A673 (cell line): ENCODE data around the gene GPC6. TPM values are rescaled to one million over a fixed set of nuclear protein-coding genes. Genes with fewer than 3 reads are reported as not detected.

Experiments used
- BruUV-seq: library from RNA; stranded (reverse); fragments of 400-500 nt; replicated peaks from 2 replicates; lab custom pipeline; 2021; lab: Mats Ljungman, UMichigan
- CTCF ChIA-PET: fragments of 300-600 bp; sonication (Branson Sonifier 250); formaldehyde crosslinking; loops from one replicate; lab custom pipeline; 2022; ENCODE audit warnings: antibody characterized with exemption; lab: Charles Lee
- POLR2A ChIA-PET: fragments of 300-600 bp; sonication (Branson Sonifier 250); formaldehyde crosslinking; loops from one replicate; lab custom pipeline; 2022; ENCODE audit warnings: antibody characterized with exemption; ENCODE audit not compliant: low non-redundant PET; lab: Charles Lee
- DNase-seq: peaks from one replicate; pipeline ENCODE4 v3.0.0-alpha.2; 2015; ENCODE audit warnings: low spot score
- H3K27ac ChIP-seq: fragments of 200-600 bp; sonication (generic); 2 replicates; pipeline ENCODE4 v1.5.1; 2016; ENCODE audit warnings: mixed run types, low read depth, mild to moderate bottlenecking, mixed read lengths, antibody characterized with exemption, low read length; ENCODE audit not compliant: poor library complexity, severe bottlenecking
- H3K27me3 ChIP-seq: fragments of 200-600 bp; sonication (generic); replicated peaks from 2 replicates; pipeline ENCODE4 v1.6.1; 2017; ENCODE audit warnings: mixed run types, low read depth, mild to moderate bottlenecking, mixed read lengths, antibody characterized with exemption, low read length; ENCODE audit not compliant: insufficient read depth, poor library complexity
- H3K36me3 ChIP-seq: fragments of 200-600 bp; sonication (generic); 2 replicates; pipeline ENCODE4 v1.6.1; 2016; ENCODE audit warnings: mixed run types, mild to moderate bottlenecking, mixed read lengths, antibody characterized with exemption, low read length; ENCODE audit not compliant: insufficient read depth, poor library complexity, severe bottlenecking
- H3K4me1 ChIP-seq: fragments of 200-600 bp; sonication (generic); 2 replicates; pipeline ENCODE4 v1.6.1; 2017; ENCODE audit warnings: mixed run types, mild to moderate bottlenecking, mixed read lengths, antibody characterized with exemption, low read length; ENCODE audit not compliant: insufficient read depth, poor library complexity, severe bottlenecking
- H3K4me3 ChIP-seq: fragments of 200-600 bp; sonication (generic); 2 replicates; pipeline ENCODE4 v1.5.1; 2016; ENCODE audit warnings: low read depth, mixed run types, mild to moderate bottlenecking, mixed read lengths, low read length; ENCODE audit not compliant: poor library complexity, severe bottlenecking
- H3K9me3 ChIP-seq: fragments of 200-600 bp; sonication (generic); 2 replicates; pipeline ENCODE4 v1.6.1; 2016; ENCODE audit warnings: mixed run types, low read depth, mild to moderate bottlenecking, mixed read lengths, antibody characterized with exemption, low read length; ENCODE audit not compliant: poor library complexity, severe bottlenecking
- CTCF ChIP-seq: fragments of 300-800, 200-600 bp; sonication (generic); conservative IDR thresholded peaks from 2 replicates; pipeline ENCODE4 v1.5.1; 2017; ENCODE audit warnings: low read depth, mild to moderate bottlenecking, antibody characterized with exemption, low read length, moderate library complexity, mixed read lengths
- EZH2 ChIP-seq: fragments of 200-600 bp; sonication (generic); IDR thresholded peaks from 2 replicates; pipeline ENCODE4 v1.6.1; 2017; ENCODE audit warnings: borderline replicate concordance, low read depth, mild to moderate bottlenecking, mixed read lengths, antibody characterized with exemption, low read length; ENCODE audit not compliant: poor library complexity, severe bottlenecking
- intact Hi-C: fragments of 100-400 bp; cut with micrococcal nuclease; formaldehyde crosslinking; loops from one replicate; pipeline ENCODE4 v1.10.0; 2022; ENCODE audit not compliant: unreplicated experiment
- total RNA-seq: library from RNA; stranded (reverse); gene quantifications from 2 replicates; pipeline ENCODE4 v1.2.3, GENCODE V29; 2021

The GPC6 gene
- total RNA-seq, 1 experiment from 2014 or later, result 23.3 TPM

- peaks cover 21% of the 10 kb centered on the region for H3K4me1 ChIP-seq
- no peaks in the 10 kb centered on the region for H3K9me3 ChIP-seq
- no peaks in the 10 kb centered on the region for H3K27me3 ChIP-seq
- H3K36me3 ChIP-seq, result no peaks in the 10 kb centered on the region
- DNase-seq, result no peak
- no TSS peak for BruUV-seq
- POLR2A ChIA-PET, result no interaction called here
- TF ChIP-seq CTCF (no peak), EZH2 (no peak)
- CTCF ChIA-PET, result no interaction called here
- no peak overlapping the region for H3K4me3 ChIP-seq
- intact Hi-C loops, result no loop called here
- H3K27ac ChIP-seq, result no peak overlapping the region
Measured at GRCh38 chr13:93926425-93926824, 699.8 kb downstream of the GPC6 start.

DNA sequence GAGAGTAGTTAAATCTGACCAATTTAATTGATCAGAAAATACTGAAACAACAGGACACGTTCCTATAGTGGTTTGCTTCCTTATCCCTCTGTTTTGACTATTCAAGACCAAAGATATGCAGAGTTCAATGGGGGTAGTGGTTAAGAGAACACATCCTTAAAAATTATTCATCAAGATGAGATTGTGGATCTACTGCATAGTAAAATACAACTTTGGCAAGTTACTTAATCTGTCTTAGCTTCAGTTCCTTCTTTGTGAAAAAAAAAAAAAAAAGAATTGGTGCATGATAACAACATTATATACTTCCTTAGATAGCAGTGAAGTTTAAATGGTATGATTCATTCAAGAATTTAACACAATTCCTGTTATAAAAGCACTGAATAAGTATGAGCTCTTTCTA is 700.8 kb downstream of the GPC6 start:
- POLR2A ChIA-PET, result no interaction called here

DNA sequence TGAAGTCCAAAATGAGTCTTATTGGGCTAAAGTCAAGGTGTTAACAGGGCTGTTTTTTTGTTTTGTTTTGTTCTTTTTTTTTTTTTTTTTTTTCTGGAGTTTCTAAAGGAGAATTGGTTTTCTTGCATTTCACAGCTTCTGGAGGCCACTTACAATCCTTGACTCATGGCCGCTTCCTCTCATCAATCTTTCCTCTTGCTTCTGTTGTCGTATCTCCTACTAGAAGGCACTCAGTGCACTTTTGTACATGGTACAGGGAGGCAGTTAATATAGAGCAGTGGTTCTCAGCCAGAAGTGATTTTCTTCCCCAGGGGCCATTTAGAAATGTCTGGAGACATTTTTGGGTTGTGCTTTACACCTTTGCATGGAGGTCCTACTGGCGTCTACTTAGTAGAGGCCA is 706.3 kb downstream of the GPC6 start:
- TF ChIP-seq CTCF, result no peak
- no peak for TF ChIP-seq EZH2
- intact Hi-C loops, result no loop called here
- Histone ChIP-seq H3K4me3 (no peak overlapping the region), H3K36me3 (no peaks in the 10 kb centered on the region), H3K27me3 (no peaks in the 10 kb centered on the region), H3K4me1 (no peaks in the 10 kb centered on the region), H3K27ac (no peak overlapping the region), H3K9me3 (no peaks in the 10 kb centered on the region)
- CTCF ChIA-PET, result no interaction called here
- no TSS peak for BruUV-seq
- POLR2A ChIA-PET, result no interaction called here
- no peak for DNase-seq

More for the DNA sequence above, 700.8 kb downstream of the GPC6 start:
- DNase-seq, result no peak
- no peak for TF ChIP-seq EZH2
- no peak for TF ChIP-seq CTCF
- peaks cover 21% of the 10 kb centered on the region for H3K4me1 ChIP-seq
- intact Hi-C loops, result no loop called here
- CTCF ChIA-PET, result no interaction called here
- no TSS peak for BruUV-seq
- H3K36me3 ChIP-seq, result no peaks in the 10 kb centered on the region
- H3K27ac ChIP-seq, result no peak overlapping the region
- H3K27me3 ChIP-seq, result no peaks in the 10 kb centered on the region
- H3K4me3 ChIP-seq, result no peak overlapping the region
- no peaks in the 10 kb centered on the region for H3K9me3 ChIP-seq
